ENCODE results near the gene RGS6. TPM values are rescaled to one million over a fixed set of nuclear protein-coding genes. Genes with fewer than 3 reads are reported as not detected.

The RGS6 gene
- total and polyA plus RNA-seq, 2 of the 4 experiments (the other 2 are of a cell fraction), result not detected

DNA sequence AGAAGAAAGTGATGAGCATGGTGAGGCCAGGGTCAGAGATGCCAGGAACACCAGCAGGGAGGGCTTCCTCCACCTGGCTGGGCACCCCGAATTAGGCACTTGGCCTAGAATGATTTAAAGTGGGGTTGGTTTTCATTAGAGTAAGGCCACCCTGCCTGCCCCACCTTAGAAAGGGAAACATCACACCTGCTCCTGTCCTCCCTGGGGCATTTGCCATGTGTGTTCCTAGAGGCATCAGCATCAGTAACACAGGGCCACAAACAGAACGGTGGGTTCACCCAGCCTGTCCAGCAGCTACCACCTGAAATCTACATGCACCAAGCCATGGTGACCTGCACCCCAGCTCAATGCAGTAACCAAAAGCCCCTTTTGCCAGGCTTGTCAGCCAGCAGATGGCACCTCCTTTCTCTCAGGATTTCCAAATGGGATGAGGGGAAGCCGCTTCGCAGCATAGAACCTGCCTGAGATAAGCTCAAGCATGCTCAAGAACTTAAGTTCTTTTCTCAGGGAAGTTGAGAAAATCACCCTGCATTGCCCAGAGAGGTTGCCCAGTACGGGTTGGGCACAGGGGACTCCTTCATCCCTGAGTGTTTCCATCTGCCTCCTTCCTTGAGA, 622.9 kb downstream of the RGS6 start:
- Histone ChIP-seq H3K79me1 (ENCODE audit: low read depth in 1 of 2, low read length in 2 of 2) (no peaks in the 10 kb centered on the region), H2AK9ac (replicated peaks; ENCODE audit: low read depth, low read length, poor library complexity) (no peak overlapping the region), H3K9me3 (ENCODE audit: control insufficient read depth, insufficient read depth, low read length) (no peaks in the 10 kb centered on the region), H3K4ac (ENCODE audit: low read depth, low read length) (no peak overlapping the region; the same call in 1 of the 2 replicates), H3K27me3 (ENCODE audit: control insufficient read depth, insufficient read depth, low read length) (peaks cover 2% of the 10 kb centered on the region; the same call in 1 of the 2 replicates), H4K8ac (ENCODE audit: low read depth in 2 of 2, low read length in 2 of 2) (no peak overlapping the region), H3K9me1 (ENCODE audit: insufficient read depth, low read length) (no peaks in the 10 kb centered on the region), H4K91ac (ENCODE audit: insufficient read depth, low read depth, low read length) (no peak overlapping the region), H2BK20ac (ENCODE audit: low read depth, low read length) (no peak overlapping the region), H3K4me2 (ENCODE audit: low read depth, low read length) (no peak overlapping the region), H3K27ac (ENCODE audit: insufficient read depth, low read length) (no peak overlapping the region), H4K5ac (ENCODE audit: low read depth, low read length) (no peak overlapping the region), H2BK15ac (ENCODE audit: low read depth, low read length) (no peak overlapping the region), H3K14ac (replicated peaks; ENCODE audit: low read depth, low read length) (no peak overlapping the region), H3K36me3 (ENCODE audit: control insufficient read depth, insufficient read depth, low read length) (no peaks in the 10 kb centered on the region), H2AFZ (replicated peaks; ENCODE audit: low read length, poor library complexity) (no peak overlapping the region), H3K9ac (ENCODE audit: low read depth, low read length) (no peak overlapping the region), H3K18ac (ENCODE audit: low read depth, low read length) (no peak overlapping the region), H2BK120ac (ENCODE audit: low read depth, low read length) (0 out of 2 replicates have a peak overlapping the region, but pooled peaks have one; percentile 7), H3K4me1 (ENCODE audit: control insufficient read depth, insufficient read depth, low read length) (peaks cover 5% of the 10 kb centered on the region; the same call in 1 of the 2 replicates), H3K23ac (ENCODE audit: low read depth, low read length) (no peak overlapping the region), H4K20me1 (ENCODE audit: insufficient read depth, low read length) (no peaks in the 10 kb centered on the region), H2BK5ac (ENCODE audit: low read depth, low read length, poor library complexity, severe bottlenecking) (no peak overlapping the region), H2AK5ac (ENCODE audit: low read depth, low read length) (no peak overlapping the region; the same call in 1 of the 2 replicates), H3K56ac (ENCODE audit: extremely low read depth, insufficient read depth, low read length) (no peak overlapping the region), H3K4me3 (ENCODE audit: insufficient read depth, low read depth, low read length) (no peak overlapping the region)
- dilution Hi-C loops (cut with HindIII; ENCODE audit: low sequenced_read_pairs, unreplicated experiment), result no loop called here
- ChIA-PET POLR2A (ENCODE audit: unreplicated experiment) (no interaction called here), CTCF (interaction anchor here (0.6 to 1.3 kb wide), 2 partner anchors 8 to 10 kb away, joined by 3 to 5 read pairs; no protein-coding TSS in a partner anchor)
- DNase-seq (no peak), ATAC-seq (ENCODE audit: low read depth) (no peak)
- intact Hi-C loops (cut with micrococcal nuclease), result no loop called here
- no TSS peak for BruUV-seq (replicated peaks)
- TF ChIP-seq CHD1 (IDR thresholded peaks at IDR 0.05; ENCODE audit: low read depth, low read length), result no peak
- TF ChIP-seq RFX5 (IDR thresholded peaks at IDR 0.05; ENCODE audit: low read depth, low read length), result no peak
- no peak for TF ChIP-seq RCOR1 (IDR thresholded peaks at IDR 0.05; ENCODE audit: insufficient replicate concordance, low read length)
- no peak for TF ChIP-seq MAZ (IDR thresholded peaks at IDR 0.05; ENCODE audit: borderline replicate concordance, low read depth, low read length)
- no peak for TF ChIP-seq SMC3 (IDR thresholded peaks at IDR 0.05; ENCODE audit: low read depth, low read length)
- TF ChIP-seq FOS (IDR thresholded peaks at IDR 0.05; ENCODE audit: low read depth, low read length), result no peak
- TF ChIP-seq CEBPB (IDR thresholded peaks at IDR 0.05; ENCODE audit: low read depth, low read length), result no peak
- TF ChIP-seq, protein P1, sequence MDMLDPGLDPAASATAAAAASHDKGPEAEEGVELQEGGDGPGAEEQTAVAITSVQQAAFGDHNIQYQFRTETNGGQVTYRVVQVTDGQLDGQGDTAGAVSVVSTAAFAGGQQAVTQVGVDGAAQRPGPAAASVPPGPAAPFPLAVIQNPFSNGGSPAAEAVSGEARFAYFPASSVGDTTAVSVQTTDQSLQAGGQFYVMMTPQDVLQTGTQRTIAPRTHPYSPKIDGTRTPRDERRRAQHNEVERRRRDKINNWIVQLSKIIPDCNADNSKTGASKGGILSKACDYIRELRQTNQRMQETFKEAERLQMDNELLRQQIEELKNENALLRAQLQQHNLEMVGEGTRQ (IDR thresholded peaks at IDR 0.05; ENCODE audit: low read depth, low read length), result no peak
- no peak for TF ChIP-seq BHLHE40 (IDR thresholded peaks at IDR 0.05; ENCODE audit: low read depth, low read length)
- in situ Hi-C loops (cut with MboI; ENCODE audit: low sequenced_read_pairs), result no loop called here
- WGBS, 2 experiments (ENCODE audit: extremely low coverage in 2 of 2, insufficient read length in 1 of 2), result 93% methylated on average over 2 of the region's 5 CpGs; no CpG with 5 or more reads in 1 of the 2 experiments
